Measurements from ENCODE around the gene SPG21.

The SPG21 gene

GRCh38 chr15:64934023-64934422 is 55.7 kb downstream of the SPG21 start:
- DNase-seq: peak; percentile 43

GRCh38 chr15:64931381-64931780 is 58.3 kb downstream of the SPG21 start:
- DNase-seq: no peak

- no peak for DNase-seq
These were observed 58.8 kb downstream of the SPG21 start for GRCh38 chr15:64930778-64931371.

GRCh38 chr15:64930019-64930652 is 59.6 kb downstream of the SPG21 start:
- no peak for DNase-seq

GRCh38 chr15:64928626-64929220 is 61.0 kb downstream of the SPG21 start:
- no peak for DNase-seq

- no peak for DNase-seq
These were observed 63.1 kb downstream of the SPG21 start for GRCh38 chr15:64926661-64927060.

GRCh38 chr15:64925335-64926330 is 64.1 kb downstream of the SPG21 start:
- DNase-seq: no peak

GRCh38 chr15:64923546-64923945 is 66.2 kb downstream of the SPG21 start:
- DNase-seq: no peak

GRCh38 chr15:64921711-64922110 is 68.0 kb downstream of the SPG21 start:
- no peak for DNase-seq

GRCh38 chr15:64919721-64920120 is 70.0 kb downstream of the SPG21 start:
- no peak for DNase-seq

- DNase-seq: no peak
These were observed 72.5 kb downstream of the SPG21 start for GRCh38 chr15:64917211-64917610.

- DNase-seq: no peak
These were observed 73.3 kb downstream of the SPG21 start for GRCh38 chr15:64916365-64916764.

- no peak for DNase-seq
These were observed 74.0 kb downstream of the SPG21 start for GRCh38 chr15:64915518-64916227.
